Suprapubic skin (tissue), 4 donors: ENCODE measurements around the gene DOK1.

Source experiments
- CTCF ChIP-seq, 2 donors: fragments of 200-600 bp in 1 of 2; fragments of 450-650 bp in 1 of 2; sonication (generic) in 1 of 2; IDR thresholded peaks; one replicate each; pipeline ENCODE4 v1.5.1; 2016 to 2019; ENCODE audit warnings: antibody characterized with exemption in 2 of 2, mild to moderate bottlenecking in 1 of 2, moderate library complexity in 1 of 2
- EP300 ChIP-seq: sonication (generic); formaldehyde crosslinking; IDR thresholded peaks from one replicate; pipeline ENCODE4 v1.6.1; 2017; ENCODE audit warnings: antibody characterized with exemption
- POLR2A ChIP-seq, 2 donors: fragments of 450-650 bp; IDR thresholded peaks; one replicate each; pipeline ENCODE4 v1.6.1; 2017; ENCODE audit warnings: antibody characterized with exemption in 2 of 2, mild to moderate bottlenecking in 2 of 2, moderate library complexity in 2 of 2
- POLR2AphosphoS5 ChIP-seq, 3 donors: sonication (generic); formaldehyde crosslinking; IDR thresholded peaks; one replicate each; pipeline ENCODE4 v1.6.1; 2017; ENCODE audit warnings: antibody characterized with exemption in 3 of 3

- TF ChIP-seq CTCF (IDR thresholded peaks at IDR 0.05), result no peak
- no peak for TF ChIP-seq EP300
- TF ChIP-seq POLR2A (IDR thresholded peaks at IDR 0.05), result no peak
- TF ChIP-seq POLR2AphosphoS5 (IDR thresholded peaks at IDR 0.05), result no peak
Measured at GRCh38 chr2:74593826-74594772, 39.6 kb downstream of the DOK1 start.
